Measurements from ENCODE around the gene RPA3.

The RPA3 gene

DNA sequence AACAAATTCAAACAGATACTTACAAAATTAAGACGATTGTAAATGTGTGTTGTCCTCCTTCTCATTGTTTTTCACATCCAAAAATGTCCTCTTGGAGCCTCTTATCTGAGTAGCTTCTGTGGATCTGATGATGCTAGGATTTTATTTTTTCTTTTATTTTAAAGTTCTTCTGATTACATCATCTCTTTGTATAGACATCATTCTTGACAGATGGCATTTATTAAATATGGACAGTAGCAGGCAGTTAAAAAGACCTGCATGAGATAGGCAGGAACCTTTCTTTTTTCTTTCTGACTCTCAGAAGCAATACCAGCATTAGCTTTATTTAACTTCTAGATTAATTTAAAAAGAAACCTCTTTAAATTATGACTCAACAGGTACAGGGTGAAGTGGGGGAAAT, at the start of gene RPA3:
Gene RPA3, minus strand, starts transcription at position 116 of the 400 bp plus-strand sequence. CDS start 78,189 bp downstream, outside the sequence.
- no peak for FAIRE-seq

DNA sequence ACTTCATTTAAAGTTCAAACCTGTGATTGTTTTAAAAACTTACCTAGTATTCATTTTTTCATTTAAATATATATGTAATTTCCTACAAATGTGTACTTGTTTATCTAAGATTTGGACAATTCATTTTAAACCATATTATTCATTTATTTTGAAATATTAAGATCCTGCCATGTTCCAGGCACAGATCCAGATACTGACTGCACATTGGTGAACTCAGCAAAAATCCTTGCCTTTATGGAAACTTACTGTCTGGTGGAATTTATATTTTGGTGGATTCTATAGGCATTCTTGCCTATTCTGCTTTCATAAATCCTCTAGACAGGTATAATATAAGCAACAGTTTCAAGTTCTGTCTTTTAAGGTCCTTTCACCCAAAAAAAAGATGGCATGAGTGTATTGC, 48.3 kb upstream of the RPA3 start:
- FAIRE-seq: no peak

DNA sequence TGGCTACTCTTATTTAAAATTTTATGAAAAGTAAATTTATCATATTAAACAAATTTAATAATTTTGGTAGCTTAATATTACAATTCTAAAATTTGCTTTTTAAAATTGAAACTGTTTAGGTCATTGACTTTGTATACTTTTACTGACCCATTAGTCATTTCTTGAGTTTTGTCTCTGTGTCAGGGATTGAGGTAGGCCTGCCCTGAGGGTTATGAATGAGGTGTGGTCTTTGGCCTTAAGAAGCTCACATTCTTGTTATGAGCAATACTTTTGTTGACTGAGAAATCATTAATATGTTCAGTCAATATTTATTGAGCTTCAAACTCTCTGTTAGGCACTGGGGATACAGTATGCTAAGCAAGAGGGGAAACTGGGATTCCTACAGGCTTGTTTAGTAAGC, 47.0 kb upstream of the RPA3 start:
- FAIRE-seq: no peak

DNA sequence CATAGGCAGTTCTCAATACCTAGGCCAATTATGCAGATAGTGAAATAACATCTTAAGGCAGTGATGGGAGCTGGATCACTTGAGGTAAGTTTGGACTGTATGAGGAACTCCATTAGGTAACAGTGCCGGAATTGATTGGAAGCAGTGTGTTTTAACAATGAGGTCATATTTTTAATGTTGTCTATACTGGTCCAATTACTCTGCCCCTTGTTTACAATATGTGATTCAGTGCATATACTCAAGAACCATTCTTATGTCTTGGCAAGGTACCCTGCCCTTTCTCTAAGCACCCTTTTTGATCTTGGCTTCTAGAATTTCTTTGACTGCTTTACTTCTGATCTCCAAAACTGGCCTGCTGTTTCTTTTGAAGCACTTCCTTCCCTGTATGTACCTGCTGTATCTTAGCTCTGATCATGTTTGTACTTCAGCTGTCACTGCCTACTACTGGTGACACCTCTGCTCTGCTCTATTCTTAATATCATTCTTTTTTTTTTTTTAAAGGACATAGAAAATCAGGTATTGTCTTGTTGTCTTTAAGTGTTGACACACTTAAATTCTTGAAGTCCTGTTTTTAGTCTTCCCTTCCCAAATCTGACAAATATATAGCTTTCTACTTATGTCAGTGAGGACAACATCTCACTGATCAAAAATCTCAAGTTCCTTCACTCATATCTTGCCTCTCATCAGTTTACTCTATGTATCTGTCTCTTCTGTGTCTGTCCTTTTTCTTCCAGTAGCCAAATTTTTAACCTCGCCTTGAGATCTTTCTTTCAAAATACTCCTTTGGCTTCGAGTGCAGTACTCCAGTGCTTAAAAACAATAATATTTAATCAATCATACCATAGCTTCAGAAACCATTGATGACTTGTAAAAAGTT, 46.4 kb upstream of the RPA3 start:
- FAIRE-seq: no peak

DNA sequence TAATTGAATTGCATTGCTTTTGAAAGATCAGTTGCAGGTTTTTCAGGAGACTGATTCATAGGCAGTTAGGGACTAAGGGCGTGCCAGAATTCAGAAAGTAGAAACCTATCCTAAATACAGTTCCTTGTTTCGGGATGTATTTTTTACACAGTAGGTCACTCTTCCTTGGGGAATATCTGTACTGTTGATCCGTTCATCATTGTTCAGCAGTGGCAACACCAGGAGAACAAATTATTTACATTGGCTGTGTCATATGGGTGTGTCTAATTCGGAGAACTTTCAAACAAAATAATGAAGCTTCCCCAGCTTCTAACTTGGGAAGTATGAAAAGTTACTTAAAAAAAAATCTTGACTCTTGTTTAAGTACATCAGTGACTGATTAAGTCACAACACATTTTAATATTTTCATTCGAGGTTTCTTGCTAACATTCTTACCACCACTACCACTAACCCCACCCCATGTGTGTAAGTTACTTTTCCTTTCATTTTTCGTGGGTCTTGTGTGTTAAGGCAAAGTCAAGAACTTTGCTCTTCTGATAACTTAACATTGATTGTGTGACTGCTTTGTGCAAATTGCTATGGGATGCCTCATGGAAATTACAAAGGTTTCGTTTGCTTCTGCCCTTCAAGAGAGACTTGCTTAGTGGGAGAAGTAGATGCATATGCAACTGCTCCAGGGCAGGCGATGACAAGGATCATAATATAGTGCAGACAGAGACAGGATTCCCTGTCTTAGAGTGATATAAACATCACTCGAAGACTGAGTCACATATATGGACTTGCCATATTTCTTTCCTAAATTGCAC, 43.8 kb upstream of the RPA3 start:
- FAIRE-seq: no peak

DNA sequence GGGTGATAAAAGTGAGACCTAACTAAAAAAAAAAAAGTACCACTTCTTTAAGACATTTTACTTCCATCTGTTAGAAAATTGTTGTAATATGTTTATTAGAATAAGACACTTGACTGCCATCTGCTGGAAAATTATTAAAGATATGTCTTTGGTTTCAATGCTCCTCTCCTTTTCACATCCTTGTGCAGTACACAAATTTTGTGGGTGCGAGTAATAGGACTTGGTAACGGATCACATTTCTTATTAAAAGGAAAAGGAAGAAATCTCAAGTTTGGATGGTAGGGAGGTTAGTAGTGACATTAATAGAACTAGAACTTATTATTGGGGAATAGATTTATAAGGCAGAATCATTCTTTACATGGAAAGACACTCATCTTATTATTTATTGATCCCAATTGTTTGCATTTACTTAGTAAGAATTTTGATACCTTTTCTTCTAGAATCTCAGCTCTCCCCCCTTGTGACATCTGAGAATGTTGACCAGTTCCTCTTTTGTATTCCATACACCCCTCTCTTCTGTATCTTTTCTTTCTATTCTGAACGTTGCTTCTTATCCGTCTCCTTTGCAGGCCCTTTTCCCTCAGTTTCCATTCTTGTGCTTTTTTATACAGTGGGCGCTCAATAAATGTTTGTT, 43.0 kb upstream of the RPA3 start:
- FAIRE-seq: peak; percentile 94

DNA sequence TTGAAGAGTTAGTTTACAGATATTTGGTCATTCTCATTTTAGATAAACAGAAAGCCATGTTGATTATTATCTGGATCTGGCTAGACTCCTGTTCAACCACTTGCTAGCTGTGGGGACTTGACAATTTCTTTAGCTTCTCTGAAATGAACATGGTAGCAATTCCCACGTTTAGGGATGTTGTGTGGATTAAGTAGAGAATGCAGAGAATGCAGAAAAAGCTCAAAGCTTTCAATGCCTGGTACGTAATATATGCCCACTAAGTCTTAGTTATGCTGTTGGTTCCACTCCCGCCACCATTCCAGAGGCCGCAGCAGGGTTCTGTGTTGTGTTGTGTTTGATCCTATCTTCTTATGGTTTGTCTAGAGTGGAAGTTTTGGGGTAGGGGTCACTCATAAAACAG, 39.2 kb upstream of the RPA3 start:
- no peak for FAIRE-seq

DNA sequence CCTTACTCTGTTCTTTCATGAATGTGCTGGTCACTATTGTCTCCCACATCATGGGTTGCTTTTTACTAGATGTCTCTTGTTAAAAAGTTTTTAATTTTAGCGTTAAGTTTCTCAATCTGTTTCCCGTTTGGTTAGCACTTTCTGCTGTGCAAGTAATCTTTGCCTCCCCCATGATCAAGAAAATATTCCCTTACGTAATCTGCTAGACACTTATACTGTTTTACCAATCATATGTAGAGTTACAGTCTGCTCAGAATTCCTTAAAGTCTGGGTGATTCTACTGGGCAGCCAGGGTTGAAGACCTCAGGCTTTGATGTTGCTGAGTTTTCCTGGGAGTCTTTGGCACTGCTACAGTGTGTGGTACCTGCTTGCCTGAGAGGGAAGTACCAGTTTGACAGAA, 38.2 kb upstream of the RPA3 start:
- FAIRE-seq: no peak

DNA sequence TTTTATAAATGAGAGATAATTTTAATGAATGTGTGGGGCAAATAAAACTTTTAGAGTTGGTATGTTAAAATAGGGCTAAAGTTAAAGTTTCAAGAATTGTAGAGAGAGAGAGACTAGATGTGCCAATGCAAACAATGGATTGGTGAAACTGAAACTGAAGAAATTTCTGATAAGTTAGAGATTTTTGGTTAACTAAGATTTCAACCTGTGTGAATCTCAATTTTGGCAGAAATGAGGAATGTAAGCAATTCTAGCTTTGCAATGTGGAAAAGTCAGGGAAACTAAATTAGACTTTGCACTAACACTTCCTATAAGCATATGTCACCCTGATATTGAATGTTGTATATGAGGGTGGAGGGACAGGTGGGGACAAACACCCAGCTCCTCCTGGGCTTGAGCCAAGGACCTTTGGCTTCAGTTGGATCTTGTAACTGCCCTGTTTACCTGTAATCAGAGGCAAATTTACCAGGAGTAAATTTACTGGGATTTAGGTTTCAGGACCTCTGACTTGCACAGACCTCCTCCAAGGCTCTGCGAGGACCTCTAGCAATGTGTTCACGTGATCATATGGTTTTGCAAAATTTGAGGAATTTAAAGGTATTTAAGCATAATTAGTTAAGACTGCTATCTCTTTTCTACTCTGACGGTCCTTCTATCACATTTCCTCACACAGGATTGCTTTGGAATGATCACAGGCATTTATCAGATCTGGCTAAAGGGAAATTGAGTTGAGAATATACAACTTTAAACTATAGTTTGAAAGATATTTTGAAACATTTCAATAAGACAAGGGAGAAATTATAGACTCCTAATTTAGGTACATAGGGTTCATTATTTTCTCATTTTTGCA, 33.1 kb upstream of the RPA3 start:
- FAIRE-seq: no peak

DNA sequence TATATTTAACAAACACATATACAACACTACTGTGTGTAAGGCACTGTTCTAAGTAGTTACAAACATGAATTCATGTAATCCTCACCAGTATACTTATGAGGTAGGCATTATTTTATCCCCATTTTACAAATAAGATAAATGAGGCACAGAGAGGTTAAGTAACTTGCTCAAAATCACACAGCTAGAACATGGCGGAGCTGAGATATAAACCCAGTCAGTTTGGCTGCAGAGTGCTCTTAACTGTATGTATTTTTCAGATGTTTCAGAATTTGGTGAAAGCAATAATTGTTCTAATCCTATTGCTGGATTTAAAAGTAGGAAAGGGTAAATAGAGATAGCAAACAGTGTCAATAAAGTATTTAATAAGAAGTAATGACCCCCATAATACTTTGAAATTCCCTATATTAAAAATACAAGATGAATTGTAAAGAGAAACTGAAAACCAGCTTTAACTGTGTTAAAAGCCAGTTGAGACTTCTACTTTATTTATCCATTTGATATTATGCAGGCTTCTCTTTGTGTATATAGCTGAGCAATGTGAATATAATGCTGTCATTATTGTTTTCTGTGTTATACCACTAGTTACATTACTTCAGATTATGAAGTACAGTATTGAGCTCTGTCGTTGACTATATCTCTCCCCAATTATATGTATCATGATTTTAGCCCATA, 32.3 kb upstream of the RPA3 start:
- FAIRE-seq: no peak

DNA sequence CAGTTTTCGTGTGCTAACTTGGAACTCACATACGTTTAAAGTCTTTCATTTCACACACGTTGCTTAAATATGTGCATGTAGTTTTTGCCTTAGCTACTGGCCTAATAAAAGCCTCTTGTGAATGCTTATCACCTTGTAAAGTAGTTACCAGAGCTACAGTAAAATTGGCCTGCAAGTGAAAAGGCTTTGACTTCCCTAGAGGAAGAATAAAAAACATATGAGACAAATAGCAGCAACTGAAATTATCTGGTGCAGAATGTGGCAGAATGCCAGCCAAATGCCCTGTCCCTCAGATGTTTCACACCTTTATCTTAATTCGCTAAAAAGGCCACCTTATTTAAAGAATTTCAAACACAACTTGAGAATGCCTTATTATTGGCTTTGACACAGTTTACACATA, 28.1 kb upstream of the RPA3 start:
- no peak for FAIRE-seq

DNA sequence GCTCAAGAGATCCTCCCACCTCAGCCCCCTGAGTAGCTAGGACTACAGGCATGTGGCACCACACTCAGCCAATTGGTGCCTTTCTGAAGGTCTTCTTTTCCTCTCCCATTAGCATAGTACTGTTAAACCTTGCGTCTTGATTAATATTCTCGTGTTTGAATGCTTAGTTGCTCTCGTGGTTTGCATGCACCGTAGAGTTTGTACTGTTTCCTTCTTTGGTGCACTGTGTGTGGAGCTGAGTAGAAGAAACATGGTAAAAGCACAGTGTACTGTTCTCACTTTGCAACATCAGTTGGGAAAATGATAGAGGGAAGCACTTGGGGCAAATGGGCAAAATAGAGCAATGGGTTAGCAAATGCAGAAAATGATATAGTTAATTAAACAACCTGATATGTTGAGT, 27.6 kb upstream of the RPA3 start:
- no peak for FAIRE-seq

DNA sequence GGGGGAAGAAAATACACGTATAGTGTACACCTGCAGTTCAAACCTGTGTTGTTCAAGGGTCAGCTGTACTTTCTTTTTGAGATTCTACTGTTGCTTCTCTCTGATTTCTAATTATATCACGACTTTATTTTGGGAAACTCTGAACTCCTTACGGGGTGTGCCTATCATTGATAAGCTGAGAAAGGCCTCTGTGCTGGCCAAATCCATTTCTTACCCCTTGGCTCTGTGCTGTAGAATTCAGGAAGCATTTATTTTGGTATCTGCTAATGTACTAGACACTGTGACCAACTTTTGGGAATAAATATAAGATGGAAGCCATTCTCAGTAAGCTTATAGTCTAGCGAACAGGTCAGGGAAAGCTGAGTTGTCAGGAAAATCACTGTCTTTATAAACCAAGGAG, 26.9 kb upstream of the RPA3 start:
- no peak for FAIRE-seq

DNA sequence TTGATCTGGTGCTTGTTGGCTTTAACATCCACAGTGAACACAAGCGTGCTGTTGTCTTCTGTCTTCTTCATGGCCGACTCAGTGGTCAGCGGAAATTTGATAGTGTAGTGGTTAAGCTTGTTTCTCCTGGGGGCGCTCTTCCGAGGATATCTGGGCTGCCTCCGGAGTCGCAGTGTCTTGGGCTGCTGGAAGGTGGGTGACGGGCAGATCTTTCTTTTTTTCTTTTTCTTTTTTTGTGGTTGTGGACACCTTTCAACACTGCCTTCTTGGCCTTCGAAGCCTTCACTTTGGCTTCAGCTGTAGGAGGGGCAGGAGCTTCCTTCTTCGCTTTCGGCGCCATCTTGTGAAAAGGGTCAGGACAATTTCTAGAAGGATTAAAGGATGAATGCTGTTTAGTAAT, 23.8 kb upstream of the RPA3 start:
- FAIRE-seq: no peak

DNA sequence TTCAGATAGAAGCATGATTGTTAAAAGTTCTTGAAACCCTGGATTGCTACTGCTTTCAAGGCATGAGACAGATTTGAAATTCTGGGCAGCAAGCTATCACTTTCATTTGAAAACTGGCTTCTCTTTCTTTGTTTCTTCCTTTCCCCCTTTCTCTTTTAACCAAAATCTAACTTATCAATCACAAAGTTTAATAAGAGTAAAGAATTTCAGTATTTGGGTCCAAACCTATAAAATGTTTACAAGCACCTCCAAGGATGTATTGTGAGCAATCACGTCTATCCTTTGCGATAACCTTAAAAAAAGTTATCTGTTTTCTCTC, 21.6 kb upstream of the RPA3 start:
- no peak for FAIRE-seq

DNA sequence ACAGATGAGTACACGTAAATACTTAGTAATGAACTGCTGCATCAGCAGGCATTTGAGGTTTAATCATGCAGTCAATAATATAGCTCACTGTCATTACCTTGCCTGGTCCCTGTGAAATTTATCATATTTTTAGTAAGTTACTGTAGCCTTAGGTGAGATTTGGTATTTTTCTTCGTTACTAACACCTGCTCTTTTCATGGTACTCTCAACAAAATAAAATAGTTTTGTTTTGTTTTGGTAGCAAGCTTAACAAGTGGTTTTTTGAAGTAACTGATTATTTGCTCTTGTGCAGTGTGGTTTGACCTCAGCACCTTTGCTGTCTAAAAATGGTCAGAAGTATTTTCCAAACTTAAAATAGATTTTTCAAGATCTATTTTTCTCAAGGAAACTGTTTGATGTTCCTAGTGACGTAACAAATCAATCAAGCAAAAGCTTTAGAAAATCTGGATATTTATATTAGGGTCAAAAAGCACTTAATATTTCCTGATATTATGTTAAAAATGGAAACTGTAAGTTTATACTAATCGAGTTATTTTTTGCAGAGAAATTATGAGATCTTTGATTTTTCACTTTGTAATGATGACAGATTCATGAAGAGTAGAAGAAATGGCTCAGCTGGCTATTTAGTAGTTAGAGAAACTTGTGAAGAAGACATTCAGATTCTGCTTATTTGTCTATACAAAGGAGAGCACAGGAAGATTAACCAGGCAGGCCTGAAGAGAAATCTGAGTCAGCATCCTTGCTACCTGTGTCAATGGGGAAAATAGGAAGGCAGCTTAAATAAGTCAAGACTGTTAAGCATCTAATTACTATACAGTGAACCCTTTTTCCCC, 21.0 kb upstream of the RPA3 start:
- FAIRE-seq: peak; percentile 90

DNA sequence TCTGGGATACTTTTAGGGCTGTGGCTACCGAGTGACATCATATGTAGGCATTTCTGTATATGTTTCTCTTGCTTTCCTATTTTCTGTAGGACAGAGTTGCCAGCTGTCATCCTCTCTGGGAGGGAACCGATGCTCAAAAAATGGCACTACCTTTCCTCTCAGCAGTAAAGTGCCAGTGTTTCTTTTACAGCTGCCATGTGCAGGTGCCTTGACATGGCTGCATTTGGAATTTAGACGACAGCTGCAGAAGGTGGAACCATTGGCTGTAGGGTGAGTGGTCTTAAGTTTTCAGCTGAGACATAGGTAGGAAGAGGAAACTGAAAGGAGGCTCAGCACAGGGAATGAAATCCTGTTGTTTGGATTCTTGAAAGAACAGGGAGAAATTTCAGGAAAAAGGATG, 20.2 kb upstream of the RPA3 start:
- FAIRE-seq: no peak

DNA sequence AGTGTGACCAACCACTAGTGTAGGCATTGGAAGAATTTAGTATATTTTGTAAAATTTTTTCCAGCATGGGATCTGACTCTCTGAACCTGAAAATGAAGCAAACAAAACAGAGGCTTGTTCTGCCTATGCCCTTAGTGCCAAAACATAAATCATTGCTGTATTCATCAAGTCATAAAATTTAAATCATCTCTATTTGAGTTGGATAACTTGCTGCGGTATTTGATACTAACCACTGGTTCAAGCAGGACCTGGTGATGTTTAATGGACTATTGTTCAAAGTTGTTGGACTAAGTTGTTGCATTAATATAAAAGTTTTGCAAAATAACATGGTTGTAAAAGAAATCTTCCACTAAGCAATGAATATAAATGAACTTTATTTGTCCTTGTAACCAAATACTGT, 19.8 kb upstream of the RPA3 start:
- no peak for FAIRE-seq

DNA sequence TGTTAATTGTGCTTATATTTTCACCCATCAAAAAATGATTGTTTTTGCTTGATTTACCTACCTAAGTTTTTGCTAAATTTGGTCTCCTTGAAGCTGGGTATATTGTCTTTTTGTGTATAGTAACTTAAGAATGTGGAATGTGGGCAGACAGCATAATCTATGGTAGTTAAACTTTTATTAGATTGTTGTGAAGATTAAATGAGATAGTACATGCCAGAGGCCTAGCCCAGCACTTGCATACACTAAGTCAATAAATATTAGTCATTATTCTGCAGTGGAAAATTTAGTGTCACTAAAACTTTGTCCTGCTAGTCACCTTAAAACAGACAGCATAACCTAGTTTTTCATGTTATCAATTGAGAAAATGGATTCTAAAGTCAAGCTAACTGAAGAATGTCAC, 19.3 kb upstream of the RPA3 start:
- no peak for FAIRE-seq

DNA sequence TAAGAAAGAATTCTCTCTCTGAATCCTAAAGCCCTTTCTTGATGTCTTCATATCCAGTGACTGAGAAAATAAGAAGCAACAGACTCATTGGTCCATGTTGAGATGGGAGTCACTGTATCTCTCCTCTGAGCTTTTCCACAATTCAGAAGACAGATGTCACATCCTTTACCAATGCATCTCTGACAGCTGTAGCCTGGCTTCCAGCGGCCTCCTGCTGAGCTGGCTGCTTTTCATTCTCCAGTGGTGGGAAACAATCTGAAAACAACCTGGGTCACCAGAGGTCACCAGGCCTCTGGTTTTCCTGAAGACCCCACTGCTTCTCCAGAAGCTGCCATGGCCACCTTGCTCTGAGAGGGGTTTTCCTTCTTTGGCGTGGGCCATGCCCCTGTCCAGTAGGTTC, 18.3 kb upstream of the RPA3 start:
- no peak for FAIRE-seq

DNA sequence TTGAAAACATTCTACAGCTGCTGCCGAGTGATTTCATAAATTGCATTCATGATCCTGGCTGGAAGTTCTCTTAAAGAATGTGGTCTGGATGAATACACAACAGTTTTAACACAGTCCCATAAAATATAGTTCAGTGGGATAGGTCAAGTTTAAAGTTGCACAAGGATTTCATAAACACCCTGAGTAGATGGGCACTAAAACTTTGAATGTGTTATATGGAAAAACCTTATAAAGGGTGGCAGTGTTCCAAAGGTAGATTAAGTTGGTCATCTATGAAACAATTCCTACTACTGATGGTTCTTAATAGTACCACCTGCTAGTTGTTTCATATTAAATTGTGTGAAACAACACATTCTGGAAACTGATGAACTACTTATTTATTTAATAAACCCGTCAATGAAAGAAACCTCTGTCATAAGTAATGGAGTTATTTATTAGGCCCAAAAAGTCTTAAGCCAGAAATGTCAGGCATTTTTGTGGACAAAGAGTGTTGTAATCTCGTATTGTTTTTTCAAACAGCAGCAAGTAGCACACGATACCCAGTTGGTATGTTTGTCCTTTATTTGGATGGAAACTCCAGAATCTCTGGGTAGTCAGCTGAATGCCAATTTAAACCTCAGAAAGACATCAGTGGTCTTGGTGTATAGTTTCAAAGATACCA, 14.3 kb upstream of the RPA3 start:
- FAIRE-seq: peak; percentile 5

All from islet of Langerhans (tissue), 1 donor.